NCI-H748 treated with DMSO at 0.1 percent for 48 hours (cell line): ENCODE data around the gene NME3.
"Not testable (repeated sequence)": the region's sequence is repeated elsewhere in the genome, so short reads cannot be mapped to it uniquely, and the experiment has no call there.

Experiments
- DNase-seq: peaks from one replicate; lab custom pipeline; 2025; lab: John Stamatoyannopoulos, UW

The NME3 gene

GRCh38 chr16:1771188-1771863, at the start of gene NME3:
Gene NME3, minus strand, starts transcription at chr16:1771543. Its CDS starts 9 bp downstream, at chr16:1771534.
- no peak for DNase-seq

GRCh38 chr16:1820946-1821290, 49.6 kb upstream of the NME3 start:
- no peak for DNase-seq

- no peak for DNase-seq
Measured at GRCh38 chr16:1820096-1820945, 49.0 kb upstream of the NME3 start.

- DNase-seq = no peak
Measured at GRCh38 chr16:1819611-1820010, 48.3 kb upstream of the NME3 start.

GRCh38 chr16:1818873-1819525, 47.7 kb upstream of the NME3 start:
- no peak for DNase-seq

- no peak for DNase-seq
Measured at GRCh38 chr16:1818204-1818872, 47.0 kb upstream of the NME3 start.

- no peak for DNase-seq
Measured at GRCh38 chr16:1817716-1818115, 46.4 kb upstream of the NME3 start.

- no peak for DNase-seq
Measured at GRCh38 chr16:1817276-1817589, 45.9 kb upstream of the NME3 start.

- no peak for DNase-seq
Measured at GRCh38 chr16:1816396-1817275, 45.3 kb upstream of the NME3 start.

- DNase-seq = no peak
Measured at GRCh38 chr16:1815461-1815860, 44.1 kb upstream of the NME3 start.

GRCh38 chr16:1812732-1813163, 41.4 kb upstream of the NME3 start:
- peak; percentile 16 for DNase-seq

- no peak for DNase-seq
Measured at GRCh38 chr16:1810536-1810935, 39.2 kb upstream of the NME3 start.

GRCh38 chr16:1810106-1810505, 38.8 kb upstream of the NME3 start:
- no peak for DNase-seq

GRCh38 chr16:1809281-1809801, 38.0 kb upstream of the NME3 start:
- no peak for DNase-seq

- no peak for DNase-seq
Measured at GRCh38 chr16:1808691-1809090, 37.3 kb upstream of the NME3 start.

GRCh38 chr16:1807626-1808025, 36.3 kb upstream of the NME3 start:
- DNase-seq = no peak

- no peak for DNase-seq
Measured at GRCh38 chr16:1800701-1801100, 29.4 kb upstream of the NME3 start.

- DNase-seq = not testable (repeated sequence)
Measured at GRCh38 chr16:1799263-1799662, 27.9 kb upstream of the NME3 start.

GRCh38 chr16:1794908-1795666, 23.7 kb upstream of the NME3 start:
- DNase-seq = no peak

GRCh38 chr16:1794221-1794871, 23.0 kb upstream of the NME3 start:
- DNase-seq = no peak
